ENCODE results near the gene CADPS2.

Gene CADPS2

GRCh38 chr7:122460936-122461335, 425.3 kb downstream of the CADPS2 start:
- Histone ChIP-seq H3K79me2 (ENCODE audit: insufficient read depth, low read length) (0 out of 2 replicates have a peak, but pooled peaks cover 2% of the 10 kb centered on the region), H3K9me3 (ENCODE audit: low read length) (no peaks in the 10 kb centered on the region), H3K9ac (ENCODE audit: low read length) (no peak overlapping the region), H3K36me3 (ENCODE audit: insufficient read depth, low read length) (no peaks in the 10 kb centered on the region), H3K9me2 (ENCODE audit: low read depth, low read length) (no peaks in the 10 kb centered on the region), H3K27me3 (ENCODE audit: insufficient read depth, low read length) (no peaks in the 10 kb centered on the region; the same call in 1 of the 2 replicates), H3K4me3 (ENCODE audit: low read depth, low read length, poor library complexity, severe bottlenecking) (no peak overlapping the region), H3K4me1 (ENCODE audit: insufficient read depth, low read length, severe bottlenecking) (no peaks in the 10 kb centered on the region), H4K20me1 (ENCODE audit: insufficient read depth, low read length) (no peaks in the 10 kb centered on the region), H3K27ac (ENCODE audit: low read depth, low read length, poor library complexity, severe bottlenecking) (no peak overlapping the region), H2AFZ (ENCODE audit: low read length) (no peak overlapping the region), H3F3A (ENCODE audit: insufficient read depth, low read length) (no peaks in the 10 kb centered on the region), H3K4me2 (ENCODE audit: low read length) (no peak overlapping the region)
- TF ChIP-seq EZH2 (IDR thresholded peaks at IDR 0.05; ENCODE audit: borderline replicate concordance, low read length): no peak
- no peak for TF ChIP-seq CTCF (IDR thresholded peaks at IDR 0.05; ENCODE audit: low read length)

GRCh38 chr7:122457969-122458368, 428.3 kb downstream of the CADPS2 start:
- H3K4me2 ChIP-seq (ENCODE audit: low read length): no peak overlapping the region
- H3K27ac ChIP-seq (ENCODE audit: low read depth, low read length, poor library complexity, severe bottlenecking): no peak overlapping the region
- no peak overlapping the region for H2AFZ ChIP-seq (ENCODE audit: low read length)
- TF ChIP-seq CTCF (IDR thresholded peaks at IDR 0.05; ENCODE audit: low read length) (no peak), EZH2 (IDR thresholded peaks at IDR 0.05; ENCODE audit: borderline replicate concordance, low read length) (no peak)
- no peaks in the 10 kb centered on the region for H3K36me3 ChIP-seq (ENCODE audit: insufficient read depth, low read length)
- no peaks in the 10 kb centered on the region for H3F3A ChIP-seq (ENCODE audit: insufficient read depth, low read length)
- H3K9me3 ChIP-seq (ENCODE audit: low read length): no peaks in the 10 kb centered on the region
- 0 out of 2 replicates have a peak, but pooled peaks cover 2% of the 10 kb centered on the region for H3K79me2 ChIP-seq (ENCODE audit: insufficient read depth, low read length)
- no peaks in the 10 kb centered on the region for H3K9me2 ChIP-seq (ENCODE audit: low read depth, low read length)
- no peaks in the 10 kb centered on the region for H4K20me1 ChIP-seq (ENCODE audit: insufficient read depth, low read length)
- H3K27me3 ChIP-seq (ENCODE audit: insufficient read depth, low read length): no peaks in the 10 kb centered on the region; the same call in 1 of the 2 replicates
- H3K9ac ChIP-seq (ENCODE audit: low read length): no peak overlapping the region
- H3K4me3 ChIP-seq (ENCODE audit: low read depth, low read length, poor library complexity, severe bottlenecking): no peak overlapping the region
- no peaks in the 10 kb centered on the region for H3K4me1 ChIP-seq (ENCODE audit: insufficient read depth, low read length, severe bottlenecking)

GRCh38 chr7:122457325-122457724, 428.9 kb downstream of the CADPS2 start:
- Histone ChIP-seq H3K4me3 (ENCODE audit: low read depth, low read length, poor library complexity, severe bottlenecking) (no peak overlapping the region), H3K4me2 (ENCODE audit: low read length) (no peak overlapping the region), H4K20me1 (ENCODE audit: insufficient read depth, low read length) (no peaks in the 10 kb centered on the region), H3F3A (ENCODE audit: insufficient read depth, low read length) (no peaks in the 10 kb centered on the region), H3K27me3 (ENCODE audit: insufficient read depth, low read length) (no peaks in the 10 kb centered on the region; the same call in 1 of the 2 replicates), H2AFZ (ENCODE audit: low read length) (no peak overlapping the region), H3K27ac (ENCODE audit: low read depth, low read length, poor library complexity, severe bottlenecking) (no peak overlapping the region), H3K9ac (ENCODE audit: low read length) (no peak overlapping the region), H3K9me2 (ENCODE audit: low read depth, low read length) (no peaks in the 10 kb centered on the region), H3K36me3 (ENCODE audit: insufficient read depth, low read length) (no peaks in the 10 kb centered on the region), H3K79me2 (ENCODE audit: insufficient read depth, low read length) (0 out of 2 replicates have a peak, but pooled peaks cover 2% of the 10 kb centered on the region), H3K4me1 (ENCODE audit: insufficient read depth, low read length, severe bottlenecking) (no peaks in the 10 kb centered on the region), H3K9me3 (ENCODE audit: low read length) (no peaks in the 10 kb centered on the region)
- no peak for TF ChIP-seq EZH2 (IDR thresholded peaks at IDR 0.05; ENCODE audit: borderline replicate concordance, low read length)
- TF ChIP-seq CTCF (IDR thresholded peaks at IDR 0.05; ENCODE audit: low read length): no peak
